SK-N-SH (cell line): ENCODE measurements around the gene CLEC7A. TPM values are rescaled to one million over a fixed set of nuclear protein-coding genes. Genes with fewer than 3 reads are reported as not detected.

Source experiments
- CTCF ChIA-PET: fragments of 300-600, 350-600 bp; formaldehyde crosslinking; extraction: SDS; loops from one replicate; lab custom pipeline; 2021; lab: Yijun Ruan, JAX
- POLR2A ChIA-PET: fragments of 350-600 bp; sonication (Branson Sonifier 250); formaldehyde crosslinking; extraction: SDS; loops from one replicate; lab custom pipeline; 2020; ENCODE audit warnings: antibody characterized with exemption, inconsistent platforms; lab: Yijun Ruan, JAX
- DNase-seq: peaks from one replicate; pipeline ENCODE4 v3.0.0; 2012
- H2AFZ ChIP-seq: fragments of 200-600 bp; sonication (generic); 2 replicates; pipeline ENCODE4 v1.8.1; 2016; ENCODE audit warnings: antibody characterized with exemption, mild to moderate bottlenecking, low read depth
- H3F3A ChIP-seq: fragments of 200-600 bp; sonication (generic); replicated peaks from 2 replicates; pipeline ENCODE3; 2016; ENCODE audit warnings: antibody characterized with exemption, mild to moderate bottlenecking; ENCODE audit not compliant: insufficient read depth
- H3K27ac ChIP-seq, 2 experiments: fragments of 200-500 bp in 1 of 2; fragments of 200-600 bp in 1 of 2; sonication (Bioruptor generic) in 1 of 2; sonication (generic), shearing (Covaris generic) in 1 of 2; 2 replicates each; pipeline versions ENCODE4 v1.5.1 to v1.6.1; 2014 to 2016; ENCODE audit warnings: low read depth in 2 of 2, inconsistent platforms in 1 of 2, low read length in 1 of 2, mild to moderate bottlenecking in 1 of 2, mixed read lengths in 1 of 2
- H3K27me3 ChIP-seq: fragments of 200-600 bp; sonication (generic), shearing (Covaris generic); 2 replicates; pipeline ENCODE4 v1.6.1; 2016; ENCODE audit warnings: mixed run types; ENCODE audit not compliant: insufficient read depth
- H3K36me3 ChIP-seq, 2 experiments: fragments of 200-500 bp in 1 of 2; fragments of 200-600 bp in 1 of 2; sonication (Bioruptor generic) in 1 of 2; sonication (generic) in 1 of 2; replicated peaks in 1 of 2; 2 replicates each; pipeline versions ENCODE3 to v1.5.1; 2014 to 2016; ENCODE audit warnings: low read length in 1 of 2, mild to moderate bottlenecking in 1 of 2; ENCODE audit not compliant: insufficient read depth in 2 of 2, control insufficient read depth in 1 of 2
- H3K4me1 ChIP-seq, 2 experiments: fragments of 200-500 bp in 1 of 2; fragments of 200-600 bp in 1 of 2; sonication (Bioruptor generic) in 1 of 2; sonication (generic), shearing (Covaris generic) in 1 of 2; 2 replicates each; pipeline versions ENCODE4 v1.5.1 to v1.6.1; 2014 to 2016; ENCODE audit warnings: low read depth in 1 of 2, low read length in 1 of 2, mixed run types in 1 of 2; ENCODE audit not compliant: insufficient read depth in 2 of 2, control insufficient read depth in 1 of 2
- H3K4me2 ChIP-seq: fragments of 200-600 bp; sonication (generic), shearing (Covaris generic); 2 replicates; pipeline ENCODE4 v1.6.1; 2017; ENCODE audit warnings: mixed run types
- H3K4me3 ChIP-seq, 2 experiments: fragments of 200-500 bp in 1 of 2; fragments of 200-600 bp in 1 of 2; sonication (Bioruptor generic) in 1 of 2; sonication (generic), shearing (Covaris generic) in 1 of 2; 2 replicates each; pipeline versions ENCODE4 v1.5.1 to v1.8.1; 2014 to 2016; ENCODE audit warnings: low read depth in 2 of 2, inconsistent platforms in 1 of 2, low read length in 1 of 2, mild to moderate bottlenecking in 1 of 2, mixed read lengths in 1 of 2, moderate library complexity in 1 of 2
- H3K79me2 ChIP-seq: fragments of 200-600 bp; sonication (generic); 2 replicates; pipeline ENCODE4 v1.8.1; 2017; ENCODE audit warnings: mild to moderate bottlenecking; ENCODE audit not compliant: insufficient read depth
- H3K9ac ChIP-seq: fragments of 200-600 bp; sonication (generic); 2 replicates; pipeline ENCODE4 v1.6.1; 2017; ENCODE audit warnings: mixed run types
- H3K9me2 ChIP-seq: fragments of 200-600 bp; sonication (generic); 2 replicates; pipeline ENCODE4 v1.6.1; 2017; ENCODE audit warnings: mixed run types
- H3K9me3 ChIP-seq: fragments of 200-600 bp; sonication (generic); 2 replicates; pipeline ENCODE4 v1.6.1; 2017; ENCODE audit warnings: mixed run types, mild to moderate bottlenecking, moderate library complexity
- H4K20me1 ChIP-seq: fragments of 200-600 bp; sonication (generic); 2 replicates; pipeline ENCODE4 v1.6.1; 2017; ENCODE audit warnings: mild to moderate bottlenecking, mixed run types; ENCODE audit not compliant: insufficient read depth
- CHD2 ChIP-seq: fragments of 150-350 bp; IDR thresholded peaks from 2 replicates; pipeline ENCODE4 v1.6.1; 2018; ENCODE audit warnings: low read length; ENCODE audit not compliant: partially characterized antibody
- CTCF ChIP-seq: fragments of 200-600 bp; sonication (generic); IDR thresholded peaks from 2 replicates; pipeline ENCODE4 v1.6.1; 2017; ENCODE audit warnings: antibody characterized with exemption, mild to moderate bottlenecking, moderate library complexity
- ELF1 ChIP-seq: IDR thresholded peaks from 2 replicates; pipeline ENCODE4 v1.4.0; 2012
- EZH2phosphoT487 ChIP-seq: fragments of 200-600 bp; sonication (generic); IDR thresholded peaks from 2 replicates; pipeline ENCODE4 v1.6.1; 2017; ENCODE audit warnings: low read depth, mixed run types, mild to moderate bottlenecking, antibody characterized with exemption, moderate library complexity, borderline replicate concordance
- FOSL2 ChIP-seq: IDR thresholded peaks from 2 replicates; pipeline ENCODE4 v1.4.0; 2012; ENCODE audit warnings: low read depth, mild to moderate bottlenecking, moderate library complexity, borderline replicate concordance
- FOXM1 ChIP-seq: IDR thresholded peaks from 2 replicates; pipeline ENCODE4 v1.4.0; 2012; ENCODE audit warnings: low read depth, mild to moderate bottlenecking
- GABPA ChIP-seq: IDR thresholded peaks from 2 replicates; pipeline ENCODE4 v1.4.0; 2012; ENCODE audit warnings: low read depth, mild to moderate bottlenecking
- IRF3 ChIP-seq: fragments of 150-350 bp; IDR thresholded peaks from 2 replicates; pipeline ENCODE4 v1.6.1; 2016; ENCODE audit warnings: mild to moderate bottlenecking, low read depth, low read length
- MAX ChIP-seq: IDR thresholded peaks from 2 replicates; pipeline ENCODE4 v1.4.0; 2012; ENCODE audit warnings: low read depth
- MEF2A ChIP-seq: IDR thresholded peaks from 2 replicates; pipeline ENCODE4 v1.4.0; 2012; ENCODE audit warnings: low read depth, borderline replicate concordance
- MXI1 ChIP-seq: IDR thresholded peaks from 2 replicates; pipeline ENCODE4 v1.6.1; 2012; ENCODE audit warnings: mild to moderate bottlenecking, low read depth, low read length, improper control_type of control experiment
- NFIC ChIP-seq: IDR thresholded peaks from 2 replicates; pipeline ENCODE4 v1.4.0; 2012; ENCODE audit warnings: borderline replicate concordance
- NRF1 ChIP-seq: IDR thresholded peaks from 2 replicates; pipeline ENCODE4 v1.6.1; 2012; ENCODE audit warnings: low read depth, mild to moderate bottlenecking, low read length
- RFX5 ChIP-seq: IDR thresholded peaks from 2 replicates; pipeline ENCODE4 v1.6.1; 2012; ENCODE audit warnings: mild to moderate bottlenecking, improper control_type of control experiment, low read length
- RXRA ChIP-seq: IDR thresholded peaks from 2 replicates; pipeline ENCODE4 v1.4.0; 2012; ENCODE audit warnings: low read depth, mild to moderate bottlenecking, borderline replicate concordance
- SIN3A ChIP-seq: IDR thresholded peaks from 2 replicates; pipeline ENCODE4 v1.6.1; 2012; ENCODE audit warnings: low read depth, mild to moderate bottlenecking, low read length, moderate library complexity, borderline replicate concordance
- TEAD4 ChIP-seq: IDR thresholded peaks from 2 replicates; pipeline ENCODE4 v1.4.0; 2012; ENCODE audit warnings: mild to moderate bottlenecking, borderline replicate concordance; ENCODE audit not compliant: insufficient read depth
- YY1 ChIP-seq: IDR thresholded peaks from 2 replicates; pipeline ENCODE4 v1.4.0; 2012; ENCODE audit warnings: low read depth, mild to moderate bottlenecking
- ZBTB33 ChIP-seq: IDR thresholded peaks from 2 replicates; pipeline ENCODE4 v1.4.0; 2012; ENCODE audit warnings: low read depth, borderline replicate concordance
- polyA plus RNA-seq, 3 experiments: library from polyadenylated mRNA; depleted of rRNA; stranded (reverse); fragments of >200 nt; gene quantifications; 2 replicates each; pipeline ENCODE4 v1.2.3, GENCODE V29; 2012

Gene CLEC7A
- polyA plus RNA-seq, 1 of the 3 experiments (the other 2 are of a cell fraction), result not detected

GRCh38 chr12:10088031-10088430 is 42.0 kb downstream of the CLEC7A start:
- Histone ChIP-seq H3K4me2 (no peak overlapping the region), H3K27ac (no peak overlapping the region), H3K9me2 (no peaks in the 10 kb centered on the region), H3K9me3 (no peaks in the 10 kb centered on the region), H3K9ac (no peak overlapping the region), H3K79me2 (no peaks in the 10 kb centered on the region), H4K20me1 (no peaks in the 10 kb centered on the region), H3K4me3 (no peak overlapping the region), H3K27me3 (0 out of 2 replicates have a peak, but pooled peaks cover 4% of the 10 kb centered on the region), H3K4me1 (no peaks in the 10 kb centered on the region)
- ChIA-PET CTCF (no interaction called here), POLR2A (no interaction called here)
- TF ChIP-seq CTCF (no peak), RFX5 (no peak), EZH2phosphoT487 (no peak), NFIC (no peak), CHD2 (no peak), FOXM1 (no peak), GABPA (no peak), FOSL2 (no peak), MEF2A (no peak), MAX (no peak), MXI1 (no peak), ZBTB33 (no peak), SIN3A (no peak), TEAD4 (no peak), NRF1 (no peak), IRF3 (no peak), ELF1 (no peak), RXRA (no peak), YY1 (no peak)
- TF ChIP-seq, all 33 proteins: peak for 0
- Histone ChIP-seq H3F3A (no peaks in the 10 kb centered on the region), H2AFZ (no peak overlapping the region), H3K36me3 (no peaks in the 10 kb centered on the region)
- no peak for DNase-seq
